ENCODE measurements around the gene IRAK4. TPM values are rescaled to one million over a fixed set of nuclear protein-coding genes. Genes with fewer than 3 reads are reported as not detected.

The IRAK4 gene
- total and polyA plus RNA-seq, 12 donors, result 9.8 to 25.6 (median 12.4) TPM

- TF ChIP-seq POLR2A (IDR thresholded peaks at IDR 0.05), result no peak
- TF ChIP-seq CTCF (IDR thresholded peaks at IDR 0.05), result no peak
- no peak overlapping the region for H3K27ac ChIP-seq
- no peaks in the 10 kb centered on the region for H3K4me1 ChIP-seq (replicated peaks in 1 of 2)
Measured at GRCh38 chr12:43815416-43815815, 56.7 kb downstream of the IRAK4 start.

GRCh38 chr12:43816168-43816567, 57.4 kb downstream of the IRAK4 start:
- no peak for DNase-seq
- H3K27ac ChIP-seq, result no peak overlapping the region
- TF ChIP-seq POLR2A (IDR thresholded peaks at IDR 0.05) (no peak), CTCF (IDR thresholded peaks at IDR 0.05) (no peak)
- no peaks in the 10 kb centered on the region for H3K9me3 ChIP-seq (replicated peaks in 1 of 3)
- H3K4me1 ChIP-seq (replicated peaks in 1 of 2), result no peaks in the 10 kb centered on the region
- intact Hi-C loops (cut with DNase I), result no loop called here
- H3K36me3 ChIP-seq (replicated peaks in 1 of 2), result no peaks in the 10 kb centered on the region
- no peak overlapping the region for H3K4me3 ChIP-seq
- no peaks in the 10 kb centered on the region for H3K27me3 ChIP-seq
- WGBS, 4 donors, result 63 to 86% (median 75%) methylated on average over 3 of the region's 3 CpGs

More at GRCh38 chr12:43815416-43815815, 56.7 kb downstream of the IRAK4 start:
- Histone ChIP-seq H3K36me3 (replicated peaks in 1 of 2) (no peaks in the 10 kb centered on the region), H3K4me3 (no peak overlapping the region), H3K27me3 (no peaks in the 10 kb centered on the region), H3K9me3 (replicated peaks in 1 of 3) (no peaks in the 10 kb centered on the region)
- 61 to 83% (median 67%) methylated on average over 2 to 3 of the region's 3 CpGs for WGBS, 4 donors
- DNase-seq, result no peak
- intact Hi-C loops (cut with DNase I), result no loop called here

- no peak for DNase-seq
- Histone ChIP-seq H3K36me3 (replicated peaks in 1 of 2) (no peaks in the 10 kb centered on the region), H3K9me3 (replicated peaks in 1 of 3) (no peaks in the 10 kb centered on the region), H3K27me3 (no peaks in the 10 kb centered on the region), H3K27ac (no peak overlapping the region), H3K4me1 (replicated peaks in 1 of 2) (no peaks in the 10 kb centered on the region), H3K4me3 (no peak overlapping the region)
- TF ChIP-seq POLR2A (IDR thresholded peaks at IDR 0.05) (no peak), CTCF (IDR thresholded peaks at IDR 0.05) (no peak)
- intact Hi-C loops (cut with DNase I), result no loop called here
- WGBS, 4 donors, result 74 to 83% (median 76%) methylated on average over 8 of the region's 8 CpGs
Measured at GRCh38 chr12:43824207-43824775, 65.5 kb downstream of the IRAK4 start.

GRCh38 chr12:43826681-43827080, 67.9 kb downstream of the IRAK4 start:
- WGBS, 4 donors, result 83 to 89% (median 88%) methylated on average over 3 of the region's 3 CpGs
- no peak overlapping the region for H3K27ac ChIP-seq

More at GRCh38 chr12:43826681-43827080, 67.9 kb downstream of the IRAK4 start:
- H3K9me3 ChIP-seq (replicated peaks in 1 of 3), result no peaks in the 10 kb centered on the region
- no peak overlapping the region for H3K4me3 ChIP-seq
- DNase-seq, result no peak
- no peaks in the 10 kb centered on the region for H3K36me3 ChIP-seq (replicated peaks in 1 of 2)
- no peaks in the 10 kb centered on the region for H3K27me3 ChIP-seq
- intact Hi-C loops (cut with DNase I), result no loop called here
- H3K4me1 ChIP-seq (replicated peaks in 1 of 2), result no peaks in the 10 kb centered on the region
- no peak for TF ChIP-seq POLR2A (IDR thresholded peaks at IDR 0.05)
- no peak for TF ChIP-seq CTCF (IDR thresholded peaks at IDR 0.05)
